Testis (tissue), 3 donors: ENCODE data around the gene LAMTOR4. TPM values are rescaled to one million over a fixed set of nuclear protein-coding genes. Genes with fewer than 3 reads are reported as not detected.

Experiments used
- DNase-seq: peaks from one replicate; pipeline ENCODE4 v3.0.0-alpha.2; 2019
- H3K27ac ChIP-seq, 2 donors: fragments of 200-600 bp; sonication (generic); one replicate each; pipeline ENCODE4 v1.5.1; 2019
- H3K27me3 ChIP-seq: fragments of 200-600 bp; sonication (generic); one replicate; pipeline ENCODE4 v1.5.1; 2019
- H3K36me3 ChIP-seq: fragments of 200-600 bp; sonication (generic); one replicate; pipeline ENCODE4 v1.5.1; 2017; ENCODE audit warnings: low read depth; ENCODE audit errors: missing control alignments
- H3K4me1 ChIP-seq: fragments of 200-600 bp; sonication (generic); one replicate; pipeline ENCODE4 v1.5.1; 2019
- H3K4me3 ChIP-seq, 2 donors: fragments of 200-600 bp; sonication (generic); one replicate each; pipeline ENCODE4 v1.5.1; 2017 to 2019
- H3K9me3 ChIP-seq: fragments of 200-600 bp; sonication (generic); one replicate; pipeline ENCODE4 v1.5.1; 2017
- POLR2A ChIP-seq: fragments of 450-650 bp; IDR thresholded peaks from one replicate; pipeline ENCODE4 v1.6.1; 2017; ENCODE audit warnings: antibody characterized with exemption, mild to moderate bottlenecking, moderate library complexity
- WGBS, 2 donors: methylation state at CpG; one replicate each; pipeline ENCODE4 v1.1.5; 2018; 5-methylcytosine and 5-hydroxymethylcytosine counted together
- intact Hi-C: fragments of 100-400 bp; cut with DNase I; formaldehyde crosslinking; loops from one replicate; pipeline ENCODE4 v1.15.1; 2023; ENCODE audit warnings: low total_unique reads
- polyA plus RNA-seq: library from polyadenylated mRNA; stranded (reverse); fragments of 350-450 nt; fragmentation: Illumina TruSeq; extraction: RNeasy Lipid Tissue Mini Kit (QIAGEN cat#74804); gene quantifications from one replicate; pipeline ENCODE4 v1.2.3, GENCODE V29; 2014; ENCODE audit warnings: low read depth, low replicate concordance; ENCODE audit not compliant: insufficient read depth
- total RNA-seq, 2 donors: library from RNA; depleted of rRNA; stranded (reverse); fragments of >200 nt; gene quantifications; one replicate each; pipeline ENCODE4 v1.2.3, GENCODE V29; 2016
- TF ChIP-seq, protein P1 (sequence below), 3 experiments: fragments of 450-650 bp in 2 of 3; fragments of 200-600 bp in 1 of 3; sonication (generic) in 1 of 3; IDR thresholded peaks; one replicate each; pipeline ENCODE4 v1.5.1; 2016 to 2019; ENCODE audit warnings: antibody characterized with exemption in 3 of 3, mild to moderate bottlenecking in 2 of 3, moderate library complexity in 1 of 3

The LAMTOR4 gene
- total and polyA plus RNA-seq, 3 donors from 2014 or later: 136 to 179 (median 144) TPM

DNA sequence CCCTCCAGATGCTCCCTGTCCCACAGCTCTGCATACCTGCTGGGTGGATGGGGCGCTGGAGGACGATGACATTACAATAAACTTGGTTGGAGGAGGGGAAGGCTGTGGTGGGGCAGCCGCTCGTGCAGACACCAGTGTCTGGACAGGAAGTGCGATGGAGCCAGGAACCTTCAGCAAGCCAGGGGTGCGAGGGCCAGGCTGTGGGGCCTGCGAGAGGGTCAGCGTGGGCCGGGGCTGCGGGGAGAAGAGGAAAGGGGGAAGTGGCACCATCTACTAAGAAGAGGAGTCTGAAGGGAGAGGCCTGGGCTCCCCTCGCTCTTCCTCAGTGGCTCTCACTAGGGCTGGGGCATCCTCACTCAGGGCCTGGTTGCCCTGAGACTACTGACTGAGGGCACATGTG is 40.8 kb upstream of the LAMTOR4 start:
- intact Hi-C loops: no loop called here
- no peaks in the 10 kb centered on the region for H3K36me3 ChIP-seq
- no peak for TF ChIP-seq POLR2A

GRCh38 chr7:100109521-100110163 is 39.1 kb upstream of the LAMTOR4 start:
- H3K27ac ChIP-seq: no peak overlapping the region
- H3K36me3 ChIP-seq: no peaks in the 10 kb centered on the region
- DNase-seq: no peak
- TF ChIP-seq, protein P1, sequence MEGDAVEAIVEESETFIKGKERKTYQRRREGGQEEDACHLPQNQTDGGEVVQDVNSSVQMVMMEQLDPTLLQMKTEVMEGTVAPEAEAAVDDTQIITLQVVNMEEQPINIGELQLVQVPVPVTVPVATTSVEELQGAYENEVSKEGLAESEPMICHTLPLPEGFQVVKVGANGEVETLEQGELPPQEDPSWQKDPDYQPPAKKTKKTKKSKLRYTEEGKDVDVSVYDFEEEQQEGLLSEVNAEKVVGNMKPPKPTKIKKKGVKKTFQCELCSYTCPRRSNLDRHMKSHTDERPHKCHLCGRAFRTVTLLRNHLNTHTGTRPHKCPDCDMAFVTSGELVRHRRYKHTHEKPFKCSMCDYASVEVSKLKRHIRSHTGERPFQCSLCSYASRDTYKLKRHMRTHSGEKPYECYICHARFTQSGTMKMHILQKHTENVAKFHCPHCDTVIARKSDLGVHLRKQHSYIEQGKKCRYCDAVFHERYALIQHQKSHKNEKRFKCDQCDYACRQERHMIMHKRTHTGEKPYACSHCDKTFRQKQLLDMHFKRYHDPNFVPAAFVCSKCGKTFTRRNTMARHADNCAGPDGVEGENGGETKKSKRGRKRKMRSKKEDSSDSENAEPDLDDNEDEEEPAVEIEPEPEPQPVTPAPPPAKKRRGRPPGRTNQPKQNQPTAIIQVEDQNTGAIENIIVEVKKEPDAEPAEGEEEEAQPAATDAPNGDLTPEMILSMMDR (IDR thresholded peaks at IDR 0.05): no peak
- TF ChIP-seq POLR2A: no peak
- 86 to 88% methylated on average over 11 to 12 of the region's 12 CpGs for WGBS, 2 donors
- no peaks in the 10 kb centered on the region for H3K27me3 ChIP-seq
- no peaks in the 10 kb centered on the region for H3K4me1 ChIP-seq
- no peak overlapping the region for H3K4me3 ChIP-seq
- no peaks in the 10 kb centered on the region for H3K9me3 ChIP-seq
- intact Hi-C loops: no loop called here

More for the DNA sequence above, 40.8 kb upstream of the LAMTOR4 start:
- Histone ChIP-seq H3K27ac (no peak overlapping the region), H3K4me1 (no peaks in the 10 kb centered on the region), H3K4me3 (no peak overlapping the region), H3K27me3 (no peaks in the 10 kb centered on the region), H3K9me3 (no peaks in the 10 kb centered on the region)
- DNase-seq: no peak
- WGBS, 2 donors: 81 to 84% methylated on average over 6 to 11 of the region's 11 CpGs

DNA sequence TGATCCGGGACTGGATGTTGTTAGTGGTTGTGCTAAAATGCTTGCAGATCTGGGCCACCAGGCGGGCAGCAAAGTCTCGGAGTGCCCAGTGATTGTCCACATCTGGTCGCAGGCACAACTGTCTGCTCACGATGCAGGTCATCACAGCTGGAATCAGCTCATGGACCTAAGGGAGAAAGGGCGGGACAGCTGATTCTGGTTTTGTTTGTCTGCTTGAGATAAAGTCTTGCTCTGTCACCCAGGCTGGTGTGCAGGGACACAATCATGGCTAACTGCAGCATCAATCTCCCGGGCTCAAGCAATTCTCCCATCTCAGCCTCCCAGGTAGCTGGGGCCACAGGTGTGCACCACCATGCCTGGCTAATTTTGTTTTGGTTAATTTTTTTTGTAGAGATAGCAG is 37.6 kb upstream of the LAMTOR4 start:
- WGBS, 2 donors: 85 to 95% methylated on average over 7 of the region's 7 CpGs
- no peaks in the 10 kb centered on the region for H3K4me1 ChIP-seq
- H3K9me3 ChIP-seq: no peaks in the 10 kb centered on the region
- DNase-seq: no peak
- H3K27ac ChIP-seq: no peak overlapping the region
- no peak overlapping the region for H3K4me3 ChIP-seq
- TF ChIP-seq POLR2A: no peak
- TF ChIP-seq, protein P1 (IDR thresholded peaks at IDR 0.05): no peak
- no peaks in the 10 kb centered on the region for H3K36me3 ChIP-seq
- no peaks in the 10 kb centered on the region for H3K27me3 ChIP-seq
- intact Hi-C loops: no loop called here

DNA sequence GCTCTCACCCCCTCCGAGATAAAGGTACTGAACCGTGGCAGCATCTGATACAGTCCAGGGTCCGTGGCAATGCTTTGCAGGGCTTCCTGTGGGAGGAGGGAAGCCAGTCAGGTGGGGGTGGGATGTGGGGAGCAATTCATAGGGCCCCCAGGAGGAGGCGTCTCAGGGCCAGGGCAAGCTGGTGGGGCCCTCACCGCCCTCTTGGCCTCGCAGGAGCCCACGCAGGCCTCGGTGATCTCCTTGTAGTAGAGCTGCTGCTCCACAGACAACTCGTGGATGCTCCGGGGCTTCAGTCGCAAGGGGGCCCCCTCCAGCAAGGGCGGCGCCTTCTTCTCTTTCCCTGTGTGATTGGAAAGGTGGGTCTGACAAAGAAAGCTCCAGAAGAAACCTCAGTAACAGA is 36.8 kb upstream of the LAMTOR4 start:
- H3K4me1 ChIP-seq: no peaks in the 10 kb centered on the region
- no peaks in the 10 kb centered on the region for H3K27me3 ChIP-seq
- 87 to 97% methylated on average over 6 to 13 of the region's 13 CpGs for WGBS, 2 donors
- H3K9me3 ChIP-seq: no peaks in the 10 kb centered on the region
- H3K4me3 ChIP-seq: no peak overlapping the region
- no peak for DNase-seq
- intact Hi-C loops: no loop called here
- TF ChIP-seq, protein P1 (IDR thresholded peaks at IDR 0.05): no peak
- no peak for TF ChIP-seq POLR2A
- H3K36me3 ChIP-seq: no peaks in the 10 kb centered on the region
- no peak overlapping the region for H3K27ac ChIP-seq

- DNase-seq: no peak
- TF ChIP-seq POLR2A: no peak
- TF ChIP-seq, protein P1 (IDR thresholded peaks at IDR 0.05): no peak
- Histone ChIP-seq H3K4me3 (no peak overlapping the region), H3K36me3 (no peaks in the 10 kb centered on the region), H3K4me1 (peaks cover 4% of the 10 kb centered on the region), H3K27me3 (no peaks in the 10 kb centered on the region), H3K27ac (no peak overlapping the region), H3K9me3 (no peaks in the 10 kb centered on the region)
- intact Hi-C loops: no loop called here
- WGBS, 2 donors: 91% methylated on average over 7 of the region's 7 CpGs
Measured at GRCh38 chr7:100115026-100115425, 33.7 kb upstream of the LAMTOR4 start.
